Stimulated activated effector memory CD8-positive, alpha-beta T cell treated with anti-CD3 and anti-CD28 coated beads, Interleukin-12 subunit alpha, Interleukin-12 subunit beta, amount 100 ng/mL, for 72 hours (primary cell): ENCODE measurements around the gene TIMM8B.
A peak's percentile ranks its signal among the peaks of the same experiment; 100 is the strongest.

Experiments used
- ATAC-seq: fragments of 150-1000 bp; cut with Tn5 transposase; 2 replicates; pipeline ENCODE4 v1.10.0; 2021
- DNase-seq, 2 donors: peaks; one replicate each; pipeline ENCODE4 v3.0.0; 2021 to 2022; ENCODE audit warnings: low spot score in 2 of 2
- H3K27ac Mint-ChIP-seq: one replicate; pipeline ENCODE4 v1.8.0; 2022; ENCODE audit warnings: mild to moderate bottlenecking, mixed read lengths
- H3K36me3 Mint-ChIP-seq: one replicate; pipeline ENCODE4 v1.8.0; 2022; ENCODE audit warnings: mild to moderate bottlenecking, mixed read lengths
- H3K4me1 Mint-ChIP-seq: one replicate; pipeline ENCODE4 v1.8.0; 2022; ENCODE audit warnings: mixed read lengths
- H3K4me3 Mint-ChIP-seq: one replicate; pipeline ENCODE4 v1.8.0; 2022; ENCODE audit warnings: mild to moderate bottlenecking, mixed read lengths
- H3K9me3 Mint-ChIP-seq: one replicate; pipeline ENCODE4 v1.8.0; 2022; ENCODE audit warnings: mixed read lengths

TIMM8B gene

GRCh38 chr11:112086422-112087191 lies at the start of gene TIMM8B, which contains the start of gene SDHD:
TIMM8B (minus strand) TSS chr11:112086756; CDS start chr11:112086723, 33 bp downstream.
SDHD (plus strand) TSS chr11:112086873; CDS start chr11:112086908, 35 bp downstream.
- ATAC-seq (peak; percentile 88), DNase-seq (peak; percentile 85 to 96)
- H3K36me3 Mint-ChIP-seq, result peaks cover 98% of the 10 kb centered on the region
- H3K27ac Mint-ChIP-seq, result peak within 1 kb of the TSS; percentile 99
- peak within 1 kb of the TSS; percentile 99 for H3K4me3 Mint-ChIP-seq
- no peaks in the 10 kb centered on the region for H3K9me3 Mint-ChIP-seq
- H3K4me1 Mint-ChIP-seq, result peaks cover 67% of the 10 kb centered on the region

- peaks cover 6% of the 10 kb centered on the region for H3K4me1 Mint-ChIP-seq
- no peak for ATAC-seq
- H3K36me3 Mint-ChIP-seq, result no peaks in the 10 kb centered on the region
- DNase-seq, result no peak
- no peak overlapping the region for H3K27ac Mint-ChIP-seq
- no peaks in the 10 kb centered on the region for H3K9me3 Mint-ChIP-seq
- no peak overlapping the region for H3K4me3 Mint-ChIP-seq
Observed at GRCh38 chr11:112134473-112134872, 47.9 kb upstream of the TIMM8B start.

- no peak for DNase-seq
- Mint-ChIP-seq H3K4me1 (peaks cover 6% of the 10 kb centered on the region), H3K9me3 (no peaks in the 10 kb centered on the region), H3K27ac (no peak overlapping the region), H3K4me3 (no peak overlapping the region), H3K36me3 (no peaks in the 10 kb centered on the region)
- ATAC-seq, result no peak
Observed at GRCh38 chr11:112132737-112133136, 46.2 kb upstream of the TIMM8B start.

GRCh38 chr11:112129656-112130055 lies 43.1 kb upstream of the TIMM8B start:
- Mint-ChIP-seq H3K4me1 (peaks cover 6% of the 10 kb centered on the region), H3K4me3 (no peak overlapping the region), H3K9me3 (no peaks in the 10 kb centered on the region), H3K27ac (no peak overlapping the region), H3K36me3 (no peaks in the 10 kb centered on the region)
- ATAC-seq (no peak), DNase-seq (no peak)

- ATAC-seq, result no peak
- Mint-ChIP-seq H3K36me3 (no peaks in the 10 kb centered on the region), H3K27ac (no peak overlapping the region), H3K4me1 (peaks cover 6% of the 10 kb centered on the region), H3K9me3 (no peaks in the 10 kb centered on the region), H3K4me3 (no peak overlapping the region)
- DNase-seq, result no peak
Observed at GRCh38 chr11:112128483-112129121, 42.0 kb upstream of the TIMM8B start.

GRCh38 chr11:112127056-112127455 lies 40.5 kb upstream of the TIMM8B start:
- Mint-ChIP-seq H3K36me3 (no peaks in the 10 kb centered on the region), H3K4me1 (peaks cover 5% of the 10 kb centered on the region), H3K9me3 (no peaks in the 10 kb centered on the region), H3K4me3 (no peak overlapping the region), H3K27ac (no peak overlapping the region)
- DNase-seq (no peak), ATAC-seq (no peak)

- peaks cover 7% of the 10 kb centered on the region for H3K4me1 Mint-ChIP-seq
- no peaks in the 10 kb centered on the region for H3K36me3 Mint-ChIP-seq
- no peak for DNase-seq
- no peak overlapping the region for H3K27ac Mint-ChIP-seq
- no peak overlapping the region for H3K4me3 Mint-ChIP-seq
- no peak for ATAC-seq
- H3K9me3 Mint-ChIP-seq, result no peaks in the 10 kb centered on the region
Observed at GRCh38 chr11:112123129-112123528, 36.6 kb upstream of the TIMM8B start.

- Mint-ChIP-seq H3K4me1 (peaks cover 7% of the 10 kb centered on the region), H3K27ac (no peak overlapping the region), H3K36me3 (no peaks in the 10 kb centered on the region), H3K4me3 (no peak overlapping the region), H3K9me3 (no peaks in the 10 kb centered on the region)
- ATAC-seq, result no peak
- DNase-seq, result no peak
Observed at GRCh38 chr11:112121981-112122615, 35.5 kb upstream of the TIMM8B start.

GRCh38 chr11:112118176-112118575 lies 31.6 kb upstream of the TIMM8B start:
- Mint-ChIP-seq H3K27ac (no peak overlapping the region), H3K9me3 (no peaks in the 10 kb centered on the region), H3K4me1 (peaks cover 7% of the 10 kb centered on the region), H3K36me3 (no peaks in the 10 kb centered on the region), H3K4me3 (no peak overlapping the region)
- ATAC-seq (peak; percentile 77), DNase-seq (no peak)

GRCh38 chr11:112115386-112115785 lies 28.8 kb upstream of the TIMM8B start:
- Mint-ChIP-seq H3K4me3 (no peak overlapping the region), H3K9me3 (no peaks in the 10 kb centered on the region), H3K4me1 (peaks cover 4% of the 10 kb centered on the region), H3K27ac (no peak overlapping the region), H3K36me3 (no peaks in the 10 kb centered on the region)
- DNase-seq, result no peak
- ATAC-seq, result no peak

- no peak for DNase-seq
- H3K36me3 Mint-ChIP-seq, result no peaks in the 10 kb centered on the region
- no peak overlapping the region for H3K4me3 Mint-ChIP-seq
- H3K27ac Mint-ChIP-seq, result no peak overlapping the region
- H3K4me1 Mint-ChIP-seq, result no peaks in the 10 kb centered on the region
- H3K9me3 Mint-ChIP-seq, result no peaks in the 10 kb centered on the region
- ATAC-seq, result no peak
Observed at GRCh38 chr11:112114460-112114859, 27.9 kb upstream of the TIMM8B start.

GRCh38 chr11:112113539-112114457 lies 27.2 kb upstream of the TIMM8B start:
- Mint-ChIP-seq H3K4me1 (no peaks in the 10 kb centered on the region), H3K27ac (no peak overlapping the region), H3K9me3 (no peaks in the 10 kb centered on the region), H3K36me3 (no peaks in the 10 kb centered on the region), H3K4me3 (no peak overlapping the region)
- no peak for DNase-seq
- no peak for ATAC-seq

GRCh38 chr11:112106070-112106469 lies 19.5 kb upstream of the TIMM8B start:
- DNase-seq (no peak), ATAC-seq (no peak)
- Mint-ChIP-seq H3K27ac (no peak overlapping the region), H3K4me3 (no peak overlapping the region), H3K4me1 (no peaks in the 10 kb centered on the region), H3K36me3 (no peaks in the 10 kb centered on the region), H3K9me3 (no peaks in the 10 kb centered on the region)

GRCh38 chr11:112103446-112103845 lies 16.9 kb upstream of the TIMM8B start:
- peaks cover under 1% of the 10 kb centered on the region for H3K36me3 Mint-ChIP-seq
- H3K4me3 Mint-ChIP-seq, result no peak overlapping the region
- no peak for ATAC-seq
- H3K9me3 Mint-ChIP-seq, result no peaks in the 10 kb centered on the region
- no peak for DNase-seq
- H3K27ac Mint-ChIP-seq, result no peak overlapping the region
- no peaks in the 10 kb centered on the region for H3K4me1 Mint-ChIP-seq

GRCh38 chr11:112100462-112100861 lies 13.9 kb upstream of the TIMM8B start:
- Mint-ChIP-seq H3K4me1 (no peaks in the 10 kb centered on the region), H3K36me3 (peaks cover 26% of the 10 kb centered on the region), H3K27ac (no peak overlapping the region), H3K9me3 (no peaks in the 10 kb centered on the region), H3K4me3 (no peak overlapping the region)
- DNase-seq (no peak), ATAC-seq (no peak)
